GM12878 (cell line): Measurements from ENCODE around the gene RALGAPA1. TPM values are rescaled to one million over a fixed set of nuclear protein-coding genes. Genes with fewer than 3 reads are reported as not detected.

Source experiments
- ATAC-seq: fragments of 200-7000 bp; cut with Tn5 transposase; 3 replicates; pipeline ENCODE4 v1.9.1; 2020; ENCODE audit warnings: mild to moderate bottlenecking, moderate library complexity
- BruUV-seq: library from RNA; stranded (reverse); fragments of 400-500 nt; replicated peaks from 2 replicates; lab custom pipeline; 2021; lab: Mats Ljungman, UMichigan
- CTCF ChIA-PET: fragments of 300-600 bp; sonication (Branson Sonifier 250); formaldehyde crosslinking; extraction: SDS; loops from one replicate; lab custom pipeline; 2021; ENCODE audit warnings: inconsistent platforms; lab: Yijun Ruan, JAX
- POLR2A ChIA-PET: fragments of 350-600 bp; formaldehyde crosslinking; extraction: SDS; loops from one replicate; lab custom pipeline; 2021; ENCODE audit warnings: inconsistent platforms; lab: Charles Lee
- RAD21 ChIA-PET: fragments of 300-600 bp; sonication (Branson Sonifier 250); formaldehyde crosslinking; loops from one replicate; lab custom pipeline; 2023; ENCODE audit warnings: antibody characterized with exemption; ENCODE audit not compliant: unreplicated experiment; lab: Charles Lee
- SMC1A ChIA-PET: fragments of 300-600 bp; sonication (Branson Sonifier 250); formaldehyde crosslinking; loops from one replicate; lab custom pipeline; 2023; ENCODE audit not compliant: unreplicated experiment, uncharacterized antibody; lab: Charles Lee
- DNase-seq: peaks from one replicate; pipeline ENCODE4 v3.0.0-alpha.2; 2011; ENCODE audit warnings: low read depth, low spot score
- FAIRE-seq: peaks from 3 replicates; lab custom pipeline; 2011; peaks lifted over from hg19 to GRCh38; lab: Jason Lieb, UNC
- H2AFZ ChIP-seq: 2 replicates; pipeline ENCODE4 v1.6.0; 2011; ENCODE audit warnings: low read depth, low read length, control low read depth; ENCODE audit not compliant: control insufficient read depth
- H3K27ac ChIP-seq: 2 replicates; pipeline ENCODE4 v1.5.1; 2011; ENCODE audit warnings: control low read depth; ENCODE audit not compliant: control insufficient read depth, insufficient read depth
- H3K27me3 ChIP-seq, 2 experiments: replicated peaks in 1 of 2; 2 replicates each; pipeline versions ENCODE4 v1.6.0 to v1.6.1; 2011; ENCODE audit warnings: low read length in 1 of 2; ENCODE audit not compliant: control insufficient read depth in 2 of 2, insufficient read depth in 2 of 2
- H3K36me3 ChIP-seq, 2 experiments: 2 replicates each; pipeline ENCODE4 v1.5.1; 2011; ENCODE audit warnings: low read length in 1 of 2; ENCODE audit not compliant: control insufficient read depth in 2 of 2, insufficient read depth in 2 of 2
- H3K4me1 ChIP-seq: 2 replicates; pipeline ENCODE4 v1.6.1; 2011; ENCODE audit warnings: mild to moderate bottlenecking, low read length, moderate library complexity, mixed read lengths; ENCODE audit not compliant: control insufficient read depth, insufficient read depth
- H3K4me2 ChIP-seq: 2 replicates; pipeline ENCODE4 v1.6.0; 2011; ENCODE audit warnings: control low read depth; ENCODE audit not compliant: control insufficient read depth, insufficient read depth
- H3K4me3 ChIP-seq: fragments of 200-600 bp; sonication (generic); 2 replicates; pipeline ENCODE4 v1.5.1; 2016
- H3K79me2 ChIP-seq: 2 replicates; pipeline ENCODE4 v1.6.0; 2011; ENCODE audit warnings: low read length; ENCODE audit not compliant: control insufficient read depth, insufficient read depth
- H3K9ac ChIP-seq: 2 replicates; pipeline ENCODE4 v1.8.0; 2011; ENCODE audit warnings: low read length, control low read depth, mixed read lengths; ENCODE audit not compliant: control insufficient read depth, insufficient read depth
- H3K9me3 ChIP-seq: replicated peaks from 3 replicates; pipeline ENCODE4 v1.5.1; 2011; ENCODE audit warnings: mild to moderate bottlenecking, low read length; ENCODE audit not compliant: control insufficient read depth, insufficient read depth
- H4K20me1 ChIP-seq: 2 replicates; pipeline ENCODE4 v1.6.0; 2011; ENCODE audit not compliant: control insufficient read depth, insufficient read depth
- EP300 ChIP-seq, 2 experiments: fragments of 150-350 bp in 1 of 2; IDR thresholded peaks; 2 replicates each; pipeline ENCODE4 v1.6.1; 2011 to 2012; ENCODE audit warnings: low read depth in 2 of 2, low read length in 2 of 2, borderline replicate concordance in 1 of 2, improper control_type of control experiment in 1 of 2, inconsistent platforms in 1 of 2; ENCODE audit not compliant: control insufficient read depth in 1 of 2
- HCFC1 ChIP-seq: fragments of 150-350 bp; IDR thresholded peaks from 2 replicates; pipeline ENCODE4 v1.6.1; 2014; ENCODE audit warnings: low read length
- RCOR1 ChIP-seq: conservative IDR thresholded peaks from 2 replicates; pipeline ENCODE4 v1.6.1; 2012; ENCODE audit warnings: low read depth, low read length, improper control_type of control experiment
- SUPT20H ChIP-seq: IDR thresholded peaks from 2 replicates; pipeline ENCODE4 v1.6.1; 2011; ENCODE audit warnings: low read depth, mild to moderate bottlenecking, low read length, moderate library complexity, borderline replicate concordance; ENCODE audit not compliant: control insufficient read depth
- TBL1XR1 ChIP-seq: IDR thresholded peaks from 2 replicates; pipeline ENCODE4 v1.6.1; 2012; ENCODE audit warnings: low read depth, low read length, improper control_type of control experiment
- ZNF274 ChIP-seq: IDR thresholded peaks from one replicate; pipeline ENCODE4 v1.8.0; 2011; ENCODE audit not compliant: insufficient read length, insufficient read depth
- in situ Hi-C: fragments of 300-500 bp; cut with MboI; formaldehyde crosslinking; loops from 9 replicates; pipeline ENCODE4 v1.14.3; 2018; ENCODE audit warnings: mixed read lengths
- intact Hi-C: fragments of 100-400 bp; cut with micrococcal nuclease; formaldehyde crosslinking; loops from one replicate; pipeline ENCODE4 v1.14.2; 2022; ENCODE audit not compliant: unreplicated experiment
- polyA plus RNA-seq, 11 experiments: library from polyadenylated mRNA; depleted of rRNA in 4 of 11; unstranded in 6 of 11; stranded (reverse) in 5 of 11; fragments of >200 nt; fragmentation: Nextera tagmentation in 4 of 11; fragmentation: Illumina TruSeq in 1 of 11; extraction: Ambion mirVana in 4 of 11; extraction: Trizol in 1 of 11; gene quantifications; 1 replicate in 1 of 11; 2 replicates in 10 of 11; pipeline versions ENCODE4 v1.2.1 to v1.2.3, GENCODE V29; 2011 to 2016; ENCODE audit warnings: inconsistent platforms in 2 of 11, missing spikeins in 2 of 11, low read depth in 1 of 11
- total RNA-seq, 4 experiments: library from RNA; depleted of rRNA in 3 of 4; stranded (reverse); fragments of >200 nt in 3 of 4; fragmentation: Illumina TruSeq in 1 of 4; extraction: Trizol in 1 of 4; gene quantifications; 2 replicates each; pipeline versions ENCODE4 v1.2.1 to v1.2.3, GENCODE V29; 2013 to 2021
- TF ChIP-seq, protein P1 (sequence below): fragments of 450-650 bp; conservative IDR thresholded peaks from 2 replicates; pipeline ENCODE4 v1.6.1; 2017; ENCODE audit warnings: mild to moderate bottlenecking, moderate library complexity

The RALGAPA1 gene
- total and polyA plus RNA-seq, 10 of the 15 experiments (the other 5 are each of a cell fraction or from before 2014, with no cell fraction given): 5.6 to 26.7 (median 14.7) TPM

DNA sequence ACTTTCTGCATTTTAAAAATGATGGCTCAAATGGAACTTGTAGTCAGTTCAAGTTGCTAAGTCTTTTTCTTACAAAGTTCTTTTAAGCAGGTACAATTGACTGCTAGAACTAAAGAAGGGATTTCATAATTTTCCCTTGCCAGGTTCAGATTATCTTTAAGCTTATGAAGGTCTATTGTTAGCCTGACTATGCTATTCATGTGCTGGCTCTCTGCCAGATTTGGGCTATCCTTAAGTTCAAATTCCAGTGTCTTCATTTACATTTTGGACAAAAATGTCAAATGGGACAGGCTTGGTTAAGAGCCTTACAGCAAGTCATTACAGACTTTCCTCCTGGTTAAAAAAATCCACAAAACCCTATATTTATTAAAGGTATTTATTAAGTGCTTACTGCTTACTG lies 232.8 kb downstream of the RALGAPA1 start:
- H3K9me3 ChIP-seq: no peaks in the 10 kb centered on the region
- ATAC-seq (no peak), DNase-seq (no peak), FAIRE-seq (no peak)
- H3K27ac ChIP-seq: no peak overlapping the region
- H3K9ac ChIP-seq: no peak overlapping the region
- BruUV-seq: no TSS peak
- no peaks in the 10 kb centered on the region for H4K20me1 ChIP-seq
- ChIA-PET RAD21 (no interaction called here), CTCF (interaction anchor here (1.0 kb wide), 1 partner anchor 13 kb away, joined by 3 read pairs; no protein-coding TSS in a partner anchor), SMC1A (no interaction called here), POLR2A (no interaction called here)
- no peaks in the 10 kb centered on the region for H3K36me3 ChIP-seq
- no peaks in the 10 kb centered on the region for H3K79me2 ChIP-seq
- in situ Hi-C loops (no loop called here), intact Hi-C loops (no loop called here)
- no peak for TF ChIP-seq EP300 (IDR thresholded peaks at IDR 0.05; ENCODE audit: borderline replicate concordance in 1 of 2, control insufficient read depth in 1 of 2, low read depth in 2 of 2, low read length in 2 of 2)
- no peak for TF ChIP-seq ZNF274
- TF ChIP-seq, protein P1, sequence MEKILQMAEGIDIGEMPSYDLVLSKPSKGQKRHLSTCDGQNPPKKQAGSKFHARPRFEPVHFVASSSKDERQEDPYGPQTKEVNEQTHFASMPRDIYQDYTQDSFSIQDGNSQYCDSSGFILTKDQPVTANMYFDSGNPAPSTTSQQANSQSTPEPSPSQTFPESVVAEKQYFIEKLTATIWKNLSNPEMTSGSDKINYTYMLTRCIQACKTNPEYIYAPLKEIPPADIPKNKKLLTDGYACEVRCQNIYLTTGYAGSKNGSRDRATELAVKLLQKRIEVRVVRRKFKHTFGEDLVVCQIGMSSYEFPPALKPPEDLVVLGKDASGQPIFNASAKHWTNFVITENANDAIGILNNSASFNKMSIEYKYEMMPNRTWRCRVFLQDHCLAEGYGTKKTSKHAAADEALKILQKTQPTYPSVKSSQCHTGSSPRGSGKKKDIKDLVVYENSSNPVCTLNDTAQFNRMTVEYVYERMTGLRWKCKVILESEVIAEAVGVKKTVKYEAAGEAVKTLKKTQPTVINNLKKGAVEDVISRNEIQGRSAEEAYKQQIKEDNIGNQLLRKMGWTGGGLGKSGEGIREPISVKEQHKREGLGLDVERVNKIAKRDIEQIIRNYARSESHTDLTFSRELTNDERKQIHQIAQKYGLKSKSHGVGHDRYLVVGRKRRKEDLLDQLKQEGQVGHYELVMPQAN: no peak
- TF ChIP-seq SUPT20H: no peak
- TF ChIP-seq TBL1XR1: no peak
- TF ChIP-seq HCFC1: no peak
- TF ChIP-seq RCOR1: no peak
- no peaks in the 10 kb centered on the region for H3K4me1 ChIP-seq
- no peak overlapping the region for H3K4me2 ChIP-seq
- no peaks in the 10 kb centered on the region for H3K27me3 ChIP-seq
- no peak overlapping the region for H3K4me3 ChIP-seq
- H2AFZ ChIP-seq: no peak overlapping the region
